ENCODE results near the gene IGFLR1.
A peak's percentile ranks its signal among the peaks of the same experiment; 100 is the strongest.

- no peak for TF ChIP-seq EZH2 (IDR thresholded peaks at IDR 0.05; ENCODE audit: borderline replicate concordance, low read depth, low read length, severe bottlenecking)
- TF ChIP-seq, protein P1, sequence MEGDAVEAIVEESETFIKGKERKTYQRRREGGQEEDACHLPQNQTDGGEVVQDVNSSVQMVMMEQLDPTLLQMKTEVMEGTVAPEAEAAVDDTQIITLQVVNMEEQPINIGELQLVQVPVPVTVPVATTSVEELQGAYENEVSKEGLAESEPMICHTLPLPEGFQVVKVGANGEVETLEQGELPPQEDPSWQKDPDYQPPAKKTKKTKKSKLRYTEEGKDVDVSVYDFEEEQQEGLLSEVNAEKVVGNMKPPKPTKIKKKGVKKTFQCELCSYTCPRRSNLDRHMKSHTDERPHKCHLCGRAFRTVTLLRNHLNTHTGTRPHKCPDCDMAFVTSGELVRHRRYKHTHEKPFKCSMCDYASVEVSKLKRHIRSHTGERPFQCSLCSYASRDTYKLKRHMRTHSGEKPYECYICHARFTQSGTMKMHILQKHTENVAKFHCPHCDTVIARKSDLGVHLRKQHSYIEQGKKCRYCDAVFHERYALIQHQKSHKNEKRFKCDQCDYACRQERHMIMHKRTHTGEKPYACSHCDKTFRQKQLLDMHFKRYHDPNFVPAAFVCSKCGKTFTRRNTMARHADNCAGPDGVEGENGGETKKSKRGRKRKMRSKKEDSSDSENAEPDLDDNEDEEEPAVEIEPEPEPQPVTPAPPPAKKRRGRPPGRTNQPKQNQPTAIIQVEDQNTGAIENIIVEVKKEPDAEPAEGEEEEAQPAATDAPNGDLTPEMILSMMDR (IDR thresholded peaks at IDR 0.05; ENCODE audit: extremely low read depth in 1 of 2, insufficient read depth in 1 of 2, low read depth in 1 of 2, low read length in 2 of 2): no peak
- TF ChIP-seq POLR2A (IDR thresholded peaks at IDR 0.05; ENCODE audit: low read depth, low read length): peak; percentile 72
- no peak for TF ChIP-seq MYC (IDR thresholded peaks at IDR 0.05; ENCODE audit: low read depth, low read length)
- no peak for TF ChIP-seq JUN (IDR thresholded peaks at IDR 0.05; ENCODE audit: borderline replicate concordance, insufficient read depth, insufficient read length, low read depth)
Observed at GRCh38 chr19:35740423-35741202, 1.6 kb downstream of the IGFLR1 start.
